T-cell (primary cell): ENCODE data around the gene BEAN1. TPM values are rescaled to one million over a fixed set of nuclear protein-coding genes. Genes with fewer than 3 reads are reported as not detected.

Experiments
- ATAC-seq, 4 experiments: fragments of 200-7000 bp in 3 of 4; fragments of 150-1000 bp in 1 of 4; cut with Tn5 transposase; replicated peaks in 1 of 4; 1 replicate in 3 of 4; 2 replicates in 1 of 4; pipeline ENCODE4 v1.10.0; 2021; ENCODE audit warnings: moderate library complexity in 3 of 4, mild to moderate bottlenecking in 2 of 4, moderate number of reproducible peaks in 1 of 4
- CTCF ChIA-PET, 2 donors: fragments of 300-600 bp; sonication (Branson Sonifier 250); formaldehyde crosslinking; loops; one replicate each; lab custom pipeline; 2022; ENCODE audit warnings: antibody characterized with exemption in 2 of 2; lab: Charles Lee
- POLR2A ChIA-PET, 2 donors: fragments of 300-600 bp; sonication (Branson Sonifier 250); formaldehyde crosslinking; loops; one replicate each; lab custom pipeline; 2022; ENCODE audit warnings: antibody characterized with exemption in 2 of 2; lab: Charles Lee
- DNase-seq, 35 experiments: peaks; one replicate each; pipeline versions ENCODE4 v3.0.0 to v3.0.0-alpha.2; 2013 to 2023
- H3K27ac ChIP-seq: one replicate; pipeline ENCODE4 v1.5.1; 2013; ENCODE audit warnings: low read length
- H3K27me3 ChIP-seq, 2 experiments: replicated peaks in 1 of 2; 1 replicate in 1 of 2; 2 replicates in 1 of 2; pipeline versions ENCODE4 v1.6.1 to v1.7.0; 2013; ENCODE audit warnings: low read length in 1 of 2, mixed read lengths in 1 of 2; ENCODE audit not compliant: control insufficient read depth in 2 of 2, insufficient read depth in 2 of 2; ENCODE audit errors: extremely low read depth in 1 of 2
- H3K36me3 ChIP-seq, 2 donors: 1 replicate in 1 of 2; 2 replicates in 1 of 2; pipeline versions ENCODE4 v1.6.1 to v1.7.0; 2013; ENCODE audit warnings: low read length in 1 of 2; ENCODE audit not compliant: control insufficient read depth in 2 of 2, insufficient read depth in 1 of 2; ENCODE audit errors: extremely low read depth in 1 of 2
- H3K4me1 ChIP-seq, 2 experiments: 1 replicate in 1 of 2; 2 replicates in 1 of 2; pipeline versions ENCODE4 v1.6.1 to v1.7.0; 2013; ENCODE audit warnings: low read length in 2 of 2, mixed read lengths in 1 of 2; ENCODE audit not compliant: insufficient read depth in 2 of 2, control insufficient read depth in 1 of 2; ENCODE audit errors: extremely low read depth in 1 of 2
- H3K4me3 ChIP-seq, 2 donors: 1 replicate in 1 of 2; 2 replicates in 1 of 2; pipeline versions ENCODE4 v1.5.1 to v1.7.0; 2013; ENCODE audit warnings: mild to moderate bottlenecking in 2 of 2, low read length in 1 of 2, moderate library complexity in 1 of 2; ENCODE audit not compliant: control insufficient read depth in 1 of 2; ENCODE audit errors: extremely low read depth in 1 of 2
- H3K9me3 ChIP-seq: 2 replicates; pipeline ENCODE4 v1.7.0; 2013
- H3K27ac Mint-ChIP-seq, 2 donors: one replicate each; pipeline ENCODE4 v1.8.0; 2020 to 2021; ENCODE audit warnings: mild to moderate bottlenecking in 2 of 2, mixed read lengths in 2 of 2
- H3K27me3 Mint-ChIP-seq, 2 donors: one replicate each; pipeline ENCODE4 v1.8.0; 2021 to 2022; ENCODE audit warnings: mixed read lengths in 2 of 2
- H3K36me3 Mint-ChIP-seq: one replicate; pipeline ENCODE4 v1.8.0; 2021; ENCODE audit warnings: mixed read lengths
- H3K4me1 Mint-ChIP-seq, 3 donors: one replicate each; pipeline ENCODE4 v1.8.0; 2020 to 2022; ENCODE audit warnings: mixed read lengths in 3 of 3, mild to moderate bottlenecking in 1 of 3
- H3K4me3 Mint-ChIP-seq, 3 donors: one replicate each; pipeline ENCODE4 v1.8.0; 2020 to 2022; ENCODE audit warnings: mild to moderate bottlenecking in 3 of 3, mixed read lengths in 3 of 3, moderate library complexity in 3 of 3
- H3K9me3 Mint-ChIP-seq, 3 donors: one replicate each; pipeline ENCODE4 v1.8.0; 2020 to 2022; ENCODE audit warnings: mixed read lengths in 3 of 3
- WGBS: methylation state at CpG from one replicate; pipeline ENCODE4 v1.1.5; 2013; ENCODE audit warnings: missing lambda C conversion rate; ENCODE audit not compliant: insufficient coverage; 5-methylcytosine and 5-hydroxymethylcytosine counted together
- total RNA-seq, 35 experiments: library from RNA in 6 of 35; stranded (reverse) in 6 of 35; fragments of 120-200 nt in 1 of 35; gene quantifications; one replicate each; pipeline versions ENCODE4 v1.2.1 to v1.2.4 and lab custom pipeline; 2013 to 2026

BEAN1 gene
- total RNA-seq, 5 donors from 2014 or later (not counting 1 experiment from before 2014, with no cell fraction given): not detected

GRCh38 chr16:66409156-66409555 lies 17.9 kb upstream of the BEAN1 start:
- H3K27me3 ChIP-seq: peaks cover 0 to 15% of the 10 kb centered on the region in 2 experiments
- peaks cover 3% of the 10 kb centered on the region for H3K9me3 ChIP-seq
- DNase-seq (no peak), ATAC-seq (no peak)
- no peak overlapping the region for H3K27ac ChIP-seq
- no CpG with 5 or more reads among the region's 5 CpGs for WGBS
- Mint-ChIP-seq H3K36me3 (peaks cover 19% of the 10 kb centered on the region), H3K4me1 (peaks cover 25 to 33% (median 31%) of the 10 kb centered on the region in 3 donors), H3K9me3 (peaks cover 0 to 11% (median 4%) of the 10 kb centered on the region in 3 donors), H3K27ac (peak overlapping the region; percentile 97 to 98), H3K4me3 (peak overlapping the region; percentile 84 to 90 (median 86)), H3K27me3 (peaks cover 0 to 8% of the 10 kb centered on the region in 2 donors)
- ChIA-PET CTCF (interaction anchor here (0.6 to 0.8 kb wide), 5 partner anchors 138 to 1353 kb away, joined by 3 to 10 read pairs (median 5); partner anchors contain the start of gene DYNC1LI2 (in 1 of the 2)), POLR2A (interaction anchor here in 1 of 2 donors (1.0 kb wide), 1 partner anchor 61 kb away, joined by 9 read pairs; no protein-coding TSS in a partner anchor)
- peaks cover 0 to 8% of the 10 kb centered on the region in 2 donors for H3K36me3 ChIP-seq
- H3K4me1 ChIP-seq: peaks cover 12 to 25% of the 10 kb centered on the region in 2 experiments
- H3K4me3 ChIP-seq: peak overlapping the region in 1 of 2 donors; percentile 69

GRCh38 chr16:66412182-66412581 lies 14.9 kb upstream of the BEAN1 start:
- H3K27ac Mint-ChIP-seq: no peak overlapping the region
- CTCF ChIA-PET: no interaction called here
- no peak overlapping the region for H3K27ac ChIP-seq
- peaks cover 20 to 27% (median 25%) of the 10 kb centered on the region in 3 donors for H3K4me1 Mint-ChIP-seq
- peaks cover 0 to 8% of the 10 kb centered on the region in 2 donors for H3K36me3 ChIP-seq
- H3K27me3 ChIP-seq: no peaks in the 10 kb centered on the region
- peaks cover 3% of the 10 kb centered on the region for H3K9me3 ChIP-seq
- no peak overlapping the region for H3K4me3 Mint-ChIP-seq
- DNase-seq (no peak), ATAC-seq (no peak)
- POLR2A ChIA-PET: no interaction called here
- no peaks in the 10 kb centered on the region for H3K27me3 Mint-ChIP-seq
- no peak overlapping the region for H3K4me3 ChIP-seq
- peaks cover 9 to 15% of the 10 kb centered on the region in 2 experiments for H3K4me1 ChIP-seq
- peaks cover 19% of the 10 kb centered on the region for H3K36me3 Mint-ChIP-seq
- H3K9me3 Mint-ChIP-seq: peaks cover 0 to 11% (median 4%) of the 10 kb centered on the region in 3 donors

- Mint-ChIP-seq H3K27me3 (peaks cover 0 to 2% of the 10 kb centered on the region in 2 donors), H3K27ac (no peak overlapping the region), H3K36me3 (peaks cover 16% of the 10 kb centered on the region), H3K4me3 (no peak overlapping the region), H3K9me3 (peaks cover 0 to 11% (median 4%) of the 10 kb centered on the region in 3 donors), H3K4me1 (peaks cover 8 to 17% (median 16%) of the 10 kb centered on the region in 3 donors)
- ATAC-seq (no peak), DNase-seq (no peak)
- ChIA-PET POLR2A (no interaction called here), CTCF (interaction anchor here in 1 of 2 donors (0.5 kb wide), 1 partner anchor 245 kb away, joined by 3 read pairs; no protein-coding TSS in a partner anchor)
- Histone ChIP-seq H3K4me1 (peaks cover 0 to under 1% of the 10 kb centered on the region in 2 experiments), H3K27ac (no peak overlapping the region), H3K4me3 (no peak overlapping the region), H3K36me3 (peaks cover 0 to 8% of the 10 kb centered on the region in 2 donors), H3K9me3 (peaks cover 3% of the 10 kb centered on the region), H3K27me3 (peaks cover 0 to 3% of the 10 kb centered on the region in 2 experiments)
- WGBS: no CpG with 5 or more reads among the region's 1 CpG
Observed at GRCh38 chr16:66414891-66415290, 12.2 kb upstream of the BEAN1 start.

GRCh38 chr16:66416136-66416535 lies 11.0 kb upstream of the BEAN1 start:
- Histone ChIP-seq H3K4me3 (no peak overlapping the region), H3K36me3 (peaks cover 0 to 3% of the 10 kb centered on the region in 2 donors), H3K9me3 (peaks cover 3% of the 10 kb centered on the region), H3K27ac (no peak overlapping the region), H3K4me1 (no peaks in the 10 kb centered on the region), H3K27me3 (peaks cover 0 to 3% of the 10 kb centered on the region in 2 experiments)
- no peak overlapping the region for H3K4me3 Mint-ChIP-seq
- ChIA-PET POLR2A (no interaction called here), CTCF (no interaction called here)
- H3K4me1 Mint-ChIP-seq: peaks cover 4 to 15% (median 12%) of the 10 kb centered on the region in 3 donors
- no peak for ATAC-seq
- H3K36me3 Mint-ChIP-seq: peaks cover 5% of the 10 kb centered on the region
- peaks cover 2 to 4% of the 10 kb centered on the region in 2 donors for H3K27me3 Mint-ChIP-seq
- no peak for DNase-seq
- no CpG with 5 or more reads among the region's 1 CpG for WGBS
- H3K27ac Mint-ChIP-seq: no peak overlapping the region
- H3K9me3 Mint-ChIP-seq: peaks cover 0 to 9% (median 4%) of the 10 kb centered on the region in 3 donors

- Histone ChIP-seq H3K4me1 (no peaks in the 10 kb centered on the region), H3K4me3 (no peak overlapping the region), H3K36me3 (no peaks in the 10 kb centered on the region), H3K27ac (no peak overlapping the region), H3K27me3 (peaks cover 0 to 9% of the 10 kb centered on the region in 2 experiments), H3K9me3 (no peaks in the 10 kb centered on the region)
- H3K4me1 Mint-ChIP-seq: peaks cover 4 to 15% (median 12%) of the 10 kb centered on the region in 3 donors
- DNase-seq (peak in 1 of 35 experiments; percentile 9), ATAC-seq (no peak)
- ChIA-PET CTCF (interaction anchor here in 1 of 2 donors (0.6 kb wide), 1 partner anchor 8 kb away, joined by 4 read pairs; no protein-coding TSS in a partner anchor), POLR2A (no interaction called here)
- H3K27ac Mint-ChIP-seq: no peak overlapping the region
- H3K9me3 Mint-ChIP-seq: peaks cover 0 to 6% (median 4%) of the 10 kb centered on the region in 3 donors
- H3K36me3 Mint-ChIP-seq: no peaks in the 10 kb centered on the region
- H3K4me3 Mint-ChIP-seq: no peak overlapping the region
- WGBS: 93% methylated on average over 2 of the region's 9 CpGs
- peaks cover 2 to 4% of the 10 kb centered on the region in 2 donors for H3K27me3 Mint-ChIP-seq
Observed at GRCh38 chr16:66416939-66417700, 10.0 kb upstream of the BEAN1 start.

GRCh38 chr16:66418165-66418962 lies 8.7 kb upstream of the BEAN1 start:
- Histone ChIP-seq H3K9me3 (no peaks in the 10 kb centered on the region), H3K27me3 (peaks cover 0 to 12% of the 10 kb centered on the region in 2 experiments), H3K36me3 (peaks cover 0 to 2% of the 10 kb centered on the region in 2 donors), H3K27ac (no peak overlapping the region), H3K4me3 (no peak overlapping the region), H3K4me1 (no peaks in the 10 kb centered on the region)
- Mint-ChIP-seq H3K4me1 (peaks cover 4 to 15% (median 12%) of the 10 kb centered on the region in 3 donors), H3K36me3 (no peaks in the 10 kb centered on the region), H3K9me3 (no peaks in the 10 kb centered on the region), H3K4me3 (peak overlapping the region in 1 of 3 donors; percentile 28), H3K27me3 (peaks cover 10 to 14% of the 10 kb centered on the region in 2 donors), H3K27ac (no peak overlapping the region)
- CTCF ChIA-PET: no interaction called here
- WGBS: 87% methylated on average over 9 of the region's 9 CpGs
- ATAC-seq (no peak), DNase-seq (peak in 1 of 35 experiments; percentile 4)
- POLR2A ChIA-PET: no interaction called here
